NCI-H1048 (cell line): ENCODE results near the gene RAP1A.
"Not testable (repeated sequence)": the region's sequence is repeated elsewhere in the genome, so short reads cannot be mapped to it uniquely, and the experiment has no call there.

Source experiments
- DNase-seq: peaks from one replicate; lab custom pipeline; 2025; lab: John Stamatoyannopoulos, UW

Gene RAP1A

DNA sequence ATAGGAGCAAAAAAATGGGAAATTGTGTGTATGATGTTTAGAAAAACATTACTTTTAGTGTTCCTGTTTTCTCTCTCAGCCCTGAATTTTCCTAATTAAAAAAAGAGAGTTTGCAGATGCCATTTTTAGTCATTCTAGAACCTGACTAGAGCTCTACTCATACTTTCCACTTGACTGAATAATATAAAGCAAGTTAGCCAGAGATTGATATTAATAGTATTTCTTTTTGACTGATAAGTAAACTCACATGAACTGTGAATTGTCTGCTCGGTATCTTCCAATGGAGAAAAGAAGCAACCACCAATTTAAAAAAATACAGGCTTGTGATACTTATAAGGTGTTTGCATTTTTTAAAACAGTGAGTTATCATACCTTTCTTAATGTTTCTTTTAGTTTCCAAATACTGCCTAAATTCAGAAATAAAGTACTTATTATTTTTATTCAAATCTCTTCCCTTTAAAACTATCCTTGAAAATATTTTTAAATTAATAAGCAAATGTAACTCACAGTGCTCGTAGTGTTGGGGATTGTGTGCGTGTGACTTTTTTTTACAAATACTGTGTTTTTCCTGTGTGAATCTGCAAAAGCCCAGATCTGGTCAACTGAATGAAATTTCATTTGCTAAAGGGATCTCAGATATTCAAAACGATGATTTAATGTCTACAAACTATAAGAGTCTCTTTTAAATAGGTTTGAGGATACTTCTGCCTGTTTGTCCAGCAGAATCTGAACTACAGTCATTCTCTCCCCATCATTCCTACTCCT, 9.8 kb downstream of the RAP1A start:
- no peak for DNase-seq

- no peak for DNase-seq
Observed at GRCh38 chr1:111630567-111630966, 11.0 kb downstream of the RAP1A start.

DNA sequence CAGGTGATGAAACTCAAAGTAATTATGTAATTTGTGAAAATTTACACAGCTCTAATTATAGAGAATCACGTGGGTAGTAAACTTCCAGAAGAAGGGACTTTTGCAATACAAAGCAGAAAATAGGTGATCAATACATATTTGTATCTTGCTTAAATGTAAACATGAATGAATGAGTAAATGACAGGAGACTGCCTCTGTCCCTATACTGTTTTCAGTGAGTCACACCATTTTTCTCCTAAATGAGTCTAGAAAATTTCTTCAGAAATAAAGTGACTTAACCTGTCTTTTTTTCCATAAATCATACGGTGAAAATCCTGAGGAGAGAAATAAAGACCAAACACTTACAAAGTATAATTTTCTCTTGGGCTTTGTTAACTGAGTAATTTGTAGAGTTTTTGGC, 11.9 kb downstream of the RAP1A start:
- DNase-seq, result no peak

- not testable (repeated sequence) for DNase-seq
Observed at GRCh38 chr1:111632771-111633170, 13.2 kb downstream of the RAP1A start.

DNA sequence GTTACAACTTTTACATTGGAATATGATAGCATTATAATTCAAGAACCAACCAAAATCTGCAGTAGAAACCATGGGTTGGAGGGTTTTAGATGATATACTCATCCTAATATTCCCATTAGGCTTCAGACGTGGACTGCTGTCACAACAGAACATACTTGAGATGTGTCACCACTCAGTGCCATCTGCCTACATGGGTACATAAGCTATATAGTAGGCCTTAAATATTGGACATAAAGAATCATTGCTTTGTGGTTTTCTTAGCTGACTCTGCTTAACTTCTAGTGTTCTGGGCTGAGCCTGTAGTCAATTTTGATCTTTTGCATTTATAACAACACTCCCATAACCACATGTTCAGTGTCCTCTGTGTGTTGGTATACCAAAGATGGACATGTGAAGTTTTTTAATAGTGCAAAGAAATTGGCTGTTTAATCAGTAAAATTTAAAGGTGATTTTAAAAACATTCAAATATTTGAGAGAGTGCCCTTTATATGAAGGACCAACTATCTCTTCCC, 14.2 kb downstream of the RAP1A start:
- no peak for DNase-seq

- DNase-seq, result no peak
Observed at GRCh38 chr1:111635324-111636009, 15.9 kb downstream of the RAP1A start.

- no peak for DNase-seq
Observed at GRCh38 chr1:111638320-111638719, 18.7 kb downstream of the RAP1A start.

- DNase-seq, result no peak
Observed at GRCh38 chr1:111639602-111640198, 20.1 kb downstream of the RAP1A start.

GRCh38 chr1:111643097-111643496, 23.5 kb downstream of the RAP1A start:
- no peak for DNase-seq

DNA sequence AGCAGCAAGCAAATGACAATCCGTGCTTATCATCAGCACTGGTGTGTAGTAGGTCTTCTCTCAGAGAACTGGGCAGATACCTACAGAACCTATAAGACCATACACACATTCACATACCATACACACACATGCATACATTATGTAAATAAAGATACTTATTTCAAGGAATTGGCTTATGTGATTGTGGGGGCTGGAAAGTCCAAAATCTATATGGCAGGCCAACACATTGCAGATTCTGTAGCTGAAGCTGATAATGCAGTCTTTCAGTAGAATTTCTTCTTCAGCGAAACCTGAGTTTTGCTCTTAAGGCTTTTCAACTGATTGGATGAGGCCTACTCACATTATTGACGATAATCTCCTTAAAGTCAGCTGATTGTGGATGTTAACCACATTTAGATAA, 24.1 kb downstream of the RAP1A start:
- DNase-seq, result no peak

DNA sequence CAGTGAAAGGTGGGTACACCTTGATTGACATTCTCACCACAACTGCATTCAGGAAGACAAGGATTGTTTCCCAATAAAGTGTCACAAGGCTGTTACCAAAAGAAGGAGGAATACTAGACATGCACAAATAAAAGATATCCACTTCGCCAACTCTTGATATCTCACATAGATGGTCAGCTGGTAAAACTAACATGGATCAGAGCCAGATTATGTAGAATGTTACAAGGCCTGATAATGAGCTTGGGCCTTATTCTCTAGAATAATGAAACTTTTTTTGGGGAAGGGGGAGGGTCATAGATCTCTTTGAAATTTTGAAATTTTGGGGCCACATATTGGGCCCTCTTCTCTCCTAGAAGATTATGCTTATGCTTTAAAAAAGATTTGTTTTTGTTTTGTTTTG, 24.9 kb downstream of the RAP1A start:
- no peak for DNase-seq

DNA sequence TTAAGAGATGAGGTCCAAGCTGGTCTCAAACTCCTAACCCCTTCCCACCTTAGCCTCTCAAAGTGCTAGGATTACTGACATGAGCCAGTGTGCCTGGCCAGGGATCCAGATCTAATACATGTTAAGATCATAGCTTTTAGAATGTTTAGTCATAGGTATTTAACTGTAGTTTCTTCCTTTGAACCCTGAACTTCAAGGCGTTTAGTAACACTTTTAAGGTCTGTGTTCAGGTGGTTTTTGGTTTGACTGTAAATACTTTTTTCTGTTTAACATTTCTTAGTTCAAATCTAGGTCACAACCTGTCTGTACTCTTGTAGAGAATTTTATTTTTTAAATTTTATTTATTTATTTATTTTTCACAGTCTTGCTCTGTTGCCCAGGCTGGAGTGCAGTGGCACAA, 28.1 kb downstream of the RAP1A start:
- no peak for DNase-seq

DNA sequence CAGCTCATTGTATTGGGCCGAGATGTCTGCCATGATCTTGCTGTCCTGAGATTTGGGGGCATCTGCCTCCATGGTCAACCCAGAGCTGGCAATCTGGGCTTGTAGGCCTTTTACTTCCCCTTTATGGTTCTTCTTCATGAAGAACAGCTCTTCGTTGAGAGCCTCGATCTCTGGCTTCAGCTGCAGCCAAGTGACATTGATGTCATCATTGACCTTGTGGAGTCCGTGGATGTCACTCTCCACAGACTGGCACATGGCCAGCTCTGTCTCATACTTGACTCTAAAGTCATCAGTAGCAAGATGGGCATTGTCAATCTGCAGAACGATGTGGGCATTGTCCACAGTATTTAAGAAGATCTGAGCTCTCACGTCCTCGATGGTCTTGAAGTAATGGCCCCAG, 29.2 kb downstream of the RAP1A start:
- no peak for DNase-seq

DNA sequence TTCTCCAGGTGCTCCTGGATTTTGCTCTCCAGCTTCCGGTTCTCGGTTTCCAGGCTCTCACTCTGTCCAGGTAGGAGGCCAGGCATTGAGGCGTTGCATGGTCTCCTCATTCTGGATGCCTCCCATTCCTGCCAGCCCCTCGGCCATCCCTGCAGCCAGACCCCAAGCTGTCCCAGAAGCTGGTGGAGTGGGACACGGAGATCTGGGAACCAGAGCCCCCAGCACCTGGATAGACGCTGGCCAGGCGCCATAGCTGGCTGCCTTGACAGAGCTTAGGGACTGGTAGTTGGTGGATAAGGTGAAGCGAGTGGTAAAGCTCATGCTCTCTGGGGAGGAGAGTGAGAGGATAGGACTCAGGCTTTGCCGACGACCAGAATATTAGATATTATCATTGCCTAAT, 29.6 kb downstream of the RAP1A start:
- no peak for DNase-seq

- no peak for DNase-seq
Observed at GRCh38 chr1:111649648-111650047, 30.1 kb downstream of the RAP1A start.

DNA sequence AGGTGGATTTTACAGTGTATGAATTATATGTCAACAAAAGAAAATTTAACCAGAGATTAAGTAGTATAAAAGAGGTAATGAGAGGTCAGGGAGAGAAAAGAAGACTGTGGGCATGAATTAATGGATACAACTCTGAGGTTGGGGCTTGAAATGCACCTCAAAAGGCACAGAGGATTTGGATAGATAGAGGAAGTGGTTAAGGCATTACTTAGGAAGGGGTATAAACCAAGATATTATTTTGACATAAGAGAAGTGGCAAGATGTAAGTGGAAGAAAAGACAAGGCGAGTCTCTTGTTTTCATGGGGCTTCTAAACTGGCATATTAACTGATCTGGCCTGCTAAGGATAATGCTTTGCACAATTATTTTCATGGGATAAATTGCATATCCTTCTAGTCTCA, 34.1 kb downstream of the RAP1A start:
- no peak for DNase-seq

DNA sequence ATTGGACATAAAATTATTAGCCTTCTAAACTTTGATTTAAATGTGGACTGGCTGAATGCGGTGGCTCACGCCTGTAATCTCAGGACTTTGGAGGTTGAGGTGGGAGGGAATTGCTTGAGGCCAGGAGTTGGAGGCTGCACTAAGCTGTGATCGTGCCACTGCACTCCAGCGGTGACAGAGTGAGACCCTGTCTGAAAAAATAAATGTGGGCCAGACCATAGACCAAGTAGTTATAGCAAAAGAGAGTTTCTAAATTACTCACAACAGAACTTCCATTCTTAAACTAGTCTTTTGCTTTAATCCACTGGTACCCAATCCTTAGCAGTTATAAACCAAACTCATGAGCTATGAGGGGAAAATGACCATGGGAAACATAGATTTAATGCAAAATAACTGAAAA, 35.2 kb downstream of the RAP1A start:
- no peak for DNase-seq

DNA sequence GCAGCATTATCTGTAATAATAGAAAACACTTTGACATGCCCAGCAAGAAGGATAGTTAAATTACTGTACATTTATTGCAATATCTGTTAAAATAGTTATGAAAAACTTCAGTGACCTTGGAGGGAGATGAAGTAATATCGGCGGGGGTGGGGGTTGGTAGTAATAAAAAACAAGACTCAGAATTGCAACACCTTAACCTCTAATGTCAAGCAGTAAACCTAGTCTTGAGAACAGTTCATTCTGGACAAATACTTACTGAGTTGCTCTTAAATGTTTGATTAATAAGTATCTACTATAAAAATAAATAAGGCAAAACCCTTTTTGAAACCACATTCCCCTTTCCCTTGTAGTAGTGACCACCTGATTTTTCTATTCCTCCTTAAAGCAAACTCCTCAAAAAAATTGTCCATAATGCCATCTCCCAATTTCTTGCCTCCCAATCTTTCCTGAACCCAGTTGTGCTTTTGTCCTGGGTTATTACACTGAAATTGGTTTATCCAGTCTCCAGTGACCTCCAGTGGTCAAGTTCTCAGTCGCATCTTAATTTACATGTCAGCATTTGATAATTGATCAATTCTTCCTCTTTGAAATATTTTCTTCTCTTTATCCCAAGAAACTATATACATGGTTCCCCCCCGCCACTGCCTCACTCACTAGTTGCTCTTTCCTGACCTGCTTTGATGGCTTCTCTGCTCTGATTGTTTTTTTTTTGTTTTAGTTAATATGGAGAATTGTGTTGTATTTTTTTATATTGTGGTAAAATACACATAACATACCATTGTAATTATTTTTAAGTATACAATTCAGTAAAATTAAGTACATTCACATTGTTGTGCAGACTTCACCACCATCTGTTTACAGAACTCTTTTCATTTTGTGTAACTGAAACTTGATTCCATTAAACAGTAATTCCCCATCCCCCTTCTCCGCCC, 36.8 kb downstream of the RAP1A start:
- DNase-seq, result no peak

DNA sequence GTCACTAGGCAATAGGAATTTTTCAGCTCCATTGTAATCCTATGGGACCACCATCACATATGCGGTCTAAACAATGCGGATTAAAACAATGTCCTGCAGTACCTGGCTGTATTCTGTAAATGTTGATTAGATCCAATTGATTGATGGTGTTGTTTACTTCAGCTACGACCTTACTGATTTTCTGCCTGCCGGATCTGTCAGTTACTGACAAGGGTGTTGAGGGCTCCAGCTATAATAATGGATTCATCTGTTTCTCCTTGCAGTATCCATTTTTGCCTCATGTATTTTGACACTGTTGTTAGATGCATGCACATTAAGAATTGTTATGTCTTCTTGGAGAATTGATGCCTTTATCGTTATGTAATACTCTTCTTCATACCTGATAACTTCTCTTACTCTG, 39.0 kb downstream of the RAP1A start:
- DNase-seq, result no peak

DNA sequence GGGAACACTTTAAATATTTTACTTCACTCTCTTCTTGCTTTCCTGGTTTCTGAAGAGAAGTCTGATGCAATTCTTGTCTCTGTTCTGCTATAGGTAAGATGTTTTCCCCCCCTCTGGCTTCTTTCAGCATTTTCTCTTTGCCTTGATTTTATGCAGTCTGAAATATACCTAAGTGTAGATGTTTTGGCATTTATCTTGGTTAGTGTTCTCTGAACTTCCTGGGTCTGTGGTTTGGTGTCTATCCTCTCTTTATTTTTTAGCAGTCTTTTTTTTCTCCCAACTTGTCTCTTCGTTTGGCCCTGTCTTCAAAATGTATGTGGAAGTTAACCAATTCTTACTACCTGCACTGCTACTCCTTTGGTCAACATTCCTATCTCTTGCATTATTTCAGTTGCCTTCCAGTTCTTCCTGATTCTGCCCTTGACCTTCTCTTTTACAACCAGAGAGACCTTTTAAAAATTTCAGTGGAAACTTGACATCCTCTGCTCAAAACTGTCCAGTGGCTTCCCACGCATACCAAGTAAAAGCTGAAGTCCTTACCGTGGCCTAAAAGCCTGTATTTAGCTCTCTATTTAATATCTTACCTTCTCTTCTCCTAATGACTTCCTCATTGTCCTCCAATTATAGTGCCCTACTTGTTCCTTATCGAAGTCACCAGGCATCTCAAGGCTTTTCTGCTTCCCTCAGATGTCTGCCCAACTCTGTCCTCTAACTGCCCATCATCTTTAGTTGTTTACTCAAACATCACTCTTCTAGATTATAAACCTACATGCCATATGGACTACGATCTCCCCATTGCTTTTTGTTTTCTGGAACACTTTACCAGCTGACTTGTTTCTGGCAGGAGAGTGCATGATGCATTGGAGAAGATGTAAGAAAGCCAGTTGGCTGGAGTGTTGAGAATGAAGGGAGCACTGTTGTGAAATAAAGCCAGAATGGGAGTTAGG, 40.9 kb downstream of the RAP1A start:
- no peak for DNase-seq

- DNase-seq, result no peak
Observed at GRCh38 chr1:111664652-111665051, 45.1 kb downstream of the RAP1A start.
